ENCODE results near the gene NET1.

Gene NET1

DNA sequence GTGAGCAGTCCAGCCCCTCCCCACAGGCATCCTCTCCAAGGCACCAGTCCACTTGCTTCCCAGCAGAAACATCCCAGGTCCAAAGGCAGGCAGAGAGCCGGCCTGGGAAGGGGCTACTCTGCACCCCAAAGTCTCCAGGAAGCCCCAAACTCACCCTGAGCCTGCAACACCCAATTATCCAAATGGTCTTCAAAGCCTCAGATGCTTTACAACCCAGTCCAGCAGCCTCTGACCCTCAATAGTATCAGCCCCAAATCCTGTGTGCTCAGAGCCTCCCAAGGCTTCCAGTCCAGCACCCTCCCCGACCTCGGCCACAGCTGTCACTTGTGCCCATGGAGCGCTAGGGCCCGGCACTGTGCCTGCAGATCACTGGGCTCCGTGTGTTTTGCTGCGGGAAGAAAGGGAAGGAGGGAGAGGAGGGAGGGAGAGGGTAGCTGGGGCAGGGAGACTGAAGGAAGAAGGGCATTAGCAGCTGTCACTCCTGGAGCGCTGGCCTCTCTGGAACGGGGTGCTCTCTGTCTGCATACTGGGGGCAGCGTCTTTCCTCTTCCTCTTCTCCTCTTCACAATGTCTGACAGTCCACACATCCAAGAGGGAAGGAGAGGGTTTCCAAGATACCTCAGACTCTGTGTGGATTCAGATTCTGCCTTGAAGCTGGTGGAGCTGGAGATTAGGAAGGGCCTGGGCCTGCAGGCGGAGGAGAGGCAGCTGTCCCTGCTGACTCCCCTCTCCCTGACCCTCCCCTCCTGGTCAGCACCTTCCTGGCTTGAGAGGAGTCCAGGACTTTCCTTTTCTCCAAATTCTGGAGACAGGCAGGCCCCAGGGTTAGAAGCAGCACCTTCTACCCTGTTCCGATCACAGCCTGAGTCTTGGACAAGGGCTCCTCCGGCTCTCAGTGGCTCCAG, 73.8 kb downstream of the NET1 start:
- DNase-seq, result no peak

DNA sequence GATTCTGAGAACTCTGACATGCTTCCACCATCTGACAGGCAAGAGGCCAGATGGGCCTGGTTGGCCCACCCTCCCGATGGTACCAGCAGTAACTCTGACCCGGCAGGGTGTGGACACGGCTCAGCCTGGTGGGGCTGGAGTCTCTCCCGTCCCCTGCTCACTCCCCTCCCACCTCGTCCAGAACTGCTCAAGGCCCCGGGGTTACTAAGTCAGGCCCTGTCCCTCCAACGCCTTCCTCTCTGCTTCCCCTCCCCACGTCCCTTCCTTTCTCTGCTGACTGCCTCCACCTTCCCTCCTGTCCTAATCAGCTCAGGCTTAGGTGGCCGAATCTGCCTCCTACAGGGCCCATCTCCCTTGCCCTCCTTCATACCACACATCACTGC, 74.5 kb downstream of the NET1 start:
- DNase-seq, result no peak

DNA sequence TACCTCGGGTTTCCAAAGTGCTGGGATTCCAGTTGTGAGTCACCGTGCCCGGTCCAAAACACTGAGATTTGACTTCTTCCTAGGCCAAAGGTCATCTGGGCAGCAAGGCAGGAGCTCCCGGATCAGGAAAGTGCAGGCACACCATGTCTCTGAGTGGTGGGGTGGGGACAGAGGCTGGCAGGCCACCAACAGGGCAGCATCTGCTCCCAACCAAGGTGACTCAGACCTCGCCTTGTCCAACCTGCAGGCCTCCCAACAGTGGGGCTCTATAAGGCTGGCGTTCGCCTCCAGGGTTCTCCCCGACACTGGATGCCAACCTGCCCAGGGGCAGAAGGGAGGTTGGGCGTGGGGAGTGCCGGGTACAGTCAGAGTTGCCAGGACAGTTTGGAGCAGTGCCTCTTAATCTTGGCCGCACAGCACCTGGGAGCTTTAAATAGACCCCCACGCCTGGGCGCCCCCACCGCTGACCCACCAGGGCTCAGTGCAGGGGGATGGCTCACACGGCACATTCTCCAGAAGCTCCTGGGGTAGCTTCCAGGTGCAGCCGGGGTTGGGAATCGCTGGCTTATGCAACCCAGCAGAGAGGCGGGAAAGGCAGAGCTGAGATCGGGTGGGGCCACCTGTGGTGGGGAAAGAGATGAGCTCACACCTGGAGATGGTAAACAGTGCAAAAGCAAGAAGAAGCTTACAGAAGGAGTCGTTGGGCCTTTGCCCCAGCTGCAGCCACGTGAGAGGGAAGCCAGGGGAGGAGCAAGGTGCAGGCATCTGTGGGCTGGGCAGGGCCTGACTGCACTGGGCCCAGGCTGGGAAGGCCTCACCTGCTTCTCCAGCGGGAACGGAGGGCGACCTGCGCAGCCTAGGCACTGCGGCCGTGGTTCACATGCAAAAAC, 76.2 kb downstream of the NET1 start:
- no peak for DNase-seq

DNA sequence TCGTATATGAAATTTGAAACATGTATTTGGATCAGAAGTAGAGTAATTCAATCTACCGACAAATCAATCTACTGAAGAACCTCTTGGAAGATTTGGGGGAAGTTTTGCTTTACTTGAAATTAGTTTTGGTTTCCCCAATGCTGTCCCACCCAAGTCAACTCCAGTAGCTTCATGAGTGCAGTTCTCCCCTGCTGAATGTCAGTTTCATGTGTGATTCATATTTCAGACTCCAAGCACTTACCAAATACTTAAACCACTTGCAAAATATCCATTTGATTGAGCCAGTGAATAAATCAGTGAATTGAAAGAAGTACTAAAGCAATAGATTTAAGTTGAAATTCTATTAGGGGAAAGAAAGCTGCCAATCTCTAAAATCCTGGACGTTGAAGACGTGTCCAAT, 77.7 kb downstream of the NET1 start:
- DNase-seq, result no peak

DNA sequence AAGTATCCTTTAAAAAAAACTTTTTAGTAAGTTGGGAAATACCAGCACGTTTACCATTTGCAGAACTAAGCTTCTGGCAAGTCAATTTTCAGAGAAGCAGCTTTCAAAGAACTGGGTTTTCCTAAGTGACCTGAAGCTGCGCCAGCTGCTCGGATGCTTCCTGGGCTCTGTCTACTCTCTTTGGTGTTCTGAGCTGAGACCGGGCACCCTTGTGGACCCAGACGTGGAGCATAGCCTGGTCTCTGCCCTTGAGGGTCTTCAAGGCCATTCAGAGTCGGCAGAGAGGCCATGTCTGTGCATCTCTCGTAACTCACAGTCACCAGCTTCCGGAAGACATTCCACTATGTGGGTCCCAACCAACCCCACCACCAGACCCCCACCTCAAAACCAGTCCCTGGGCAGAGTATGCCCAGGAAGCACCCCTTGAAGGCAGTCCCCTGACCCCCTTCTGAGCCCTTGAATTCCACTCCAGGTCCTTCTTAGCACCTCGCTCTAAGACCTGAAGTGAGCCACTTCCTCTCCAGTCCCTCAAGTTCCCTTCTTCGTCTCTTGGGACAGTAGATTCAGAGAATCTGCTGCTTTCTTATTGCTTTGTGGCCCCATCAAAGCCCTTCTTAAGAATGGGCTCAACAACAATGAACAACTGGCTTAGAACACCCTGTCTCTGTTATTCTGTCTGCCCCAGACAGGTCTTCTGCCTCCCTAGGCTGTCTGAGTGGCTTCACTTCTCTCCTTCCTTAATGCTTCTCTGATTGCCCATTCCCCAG, 78.5 kb downstream of the NET1 start:
- no peak for DNase-seq

DNA sequence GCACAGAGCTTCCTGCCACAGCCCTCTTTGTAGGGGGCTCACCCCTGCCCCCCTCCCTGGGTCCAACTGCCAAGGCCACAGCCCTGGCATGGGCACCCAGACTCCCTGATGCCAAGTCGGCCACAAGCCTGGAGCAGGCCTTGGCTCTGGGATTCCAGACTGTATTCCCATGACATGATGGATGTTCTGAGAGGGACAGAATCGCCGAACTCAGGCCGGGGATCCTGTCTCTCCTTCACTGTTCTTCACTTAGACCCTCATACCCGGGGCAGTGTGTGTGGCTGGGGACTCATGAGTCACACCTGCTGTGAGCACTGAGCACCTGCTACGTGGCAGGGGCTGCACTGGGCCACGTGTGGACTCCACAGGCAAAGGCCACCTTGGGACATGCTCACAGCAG, 79.1 kb downstream of the NET1 start:
- no peak for DNase-seq

DNA sequence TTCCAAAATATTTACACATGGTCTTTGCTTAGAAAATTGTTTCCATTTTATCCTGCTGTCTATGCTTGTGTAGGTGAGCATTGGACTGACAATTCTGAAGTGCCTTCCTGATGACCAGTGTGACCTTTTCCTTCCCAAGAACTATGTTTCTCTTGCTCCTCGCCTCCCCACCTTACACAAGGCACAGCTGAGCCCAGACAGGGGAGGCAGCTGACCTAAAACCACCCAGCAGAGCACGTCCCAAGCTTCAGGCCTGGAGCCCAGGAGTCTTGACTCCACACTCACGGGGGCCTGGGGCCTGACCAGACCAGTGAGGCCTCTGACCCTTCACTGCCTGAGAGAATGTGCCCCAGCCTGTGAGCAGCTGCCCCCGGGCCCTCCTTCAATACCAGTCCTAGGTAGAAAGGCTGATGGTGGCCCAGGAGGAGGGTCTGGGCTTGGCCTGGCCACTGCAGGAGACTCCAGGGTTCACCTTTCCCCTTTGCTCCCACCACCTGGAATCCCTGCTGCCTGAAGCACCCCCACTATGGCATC, 80.0 kb downstream of the NET1 start:
- no peak for DNase-seq

DNA sequence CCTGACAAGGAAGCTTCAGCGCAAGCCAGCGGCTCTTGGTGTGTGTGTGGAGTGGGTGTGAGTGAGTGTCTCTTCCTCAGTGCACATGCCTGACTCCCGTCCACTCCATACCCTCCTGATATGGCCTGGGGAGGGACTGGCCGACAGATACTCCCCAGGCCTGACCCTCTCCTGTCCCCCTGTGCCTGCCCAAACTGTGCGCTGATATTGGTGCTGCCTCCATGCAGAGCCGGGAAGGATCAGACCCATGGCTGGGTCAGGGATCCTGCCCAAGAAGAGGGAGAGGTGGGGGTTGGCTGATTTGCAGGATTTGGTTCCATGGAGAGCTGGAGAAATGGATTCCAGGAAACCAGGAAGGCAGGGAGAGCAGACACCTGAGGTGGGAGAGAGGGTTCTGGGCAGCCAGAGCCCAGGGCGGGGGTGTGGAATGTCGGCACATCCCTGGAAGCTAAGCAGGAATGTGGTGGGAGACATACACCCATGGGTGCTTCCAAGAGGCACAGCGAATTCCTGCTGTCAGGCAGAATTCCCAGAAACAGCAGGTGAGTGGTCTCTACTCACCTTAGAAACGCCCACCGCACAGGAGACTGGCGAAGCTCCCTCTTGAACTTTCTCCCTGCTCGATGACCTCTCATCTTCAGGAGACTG, 80.7 kb downstream of the NET1 start:
- no peak for DNase-seq

DNA sequence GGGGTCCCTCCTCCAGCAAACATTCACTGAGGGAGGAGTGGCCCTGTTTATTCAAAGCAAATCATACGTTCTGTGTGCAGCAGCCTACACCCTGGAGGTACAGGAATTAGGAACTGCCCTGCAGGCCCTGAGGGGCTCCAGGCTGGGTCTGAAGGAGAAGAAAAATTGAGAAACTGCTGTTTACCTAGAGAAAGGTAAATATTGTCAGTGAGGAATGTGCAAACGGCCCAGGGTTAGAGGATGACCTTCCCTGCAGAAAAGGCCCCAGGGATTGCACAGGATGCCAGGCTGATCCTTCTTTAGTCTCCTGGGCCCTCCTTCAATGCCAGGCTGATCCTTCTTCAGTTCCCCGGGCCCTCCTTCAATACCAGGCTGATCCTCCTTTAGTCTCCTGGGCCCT, 81.3 kb downstream of the NET1 start:
- no peak for DNase-seq

DNA sequence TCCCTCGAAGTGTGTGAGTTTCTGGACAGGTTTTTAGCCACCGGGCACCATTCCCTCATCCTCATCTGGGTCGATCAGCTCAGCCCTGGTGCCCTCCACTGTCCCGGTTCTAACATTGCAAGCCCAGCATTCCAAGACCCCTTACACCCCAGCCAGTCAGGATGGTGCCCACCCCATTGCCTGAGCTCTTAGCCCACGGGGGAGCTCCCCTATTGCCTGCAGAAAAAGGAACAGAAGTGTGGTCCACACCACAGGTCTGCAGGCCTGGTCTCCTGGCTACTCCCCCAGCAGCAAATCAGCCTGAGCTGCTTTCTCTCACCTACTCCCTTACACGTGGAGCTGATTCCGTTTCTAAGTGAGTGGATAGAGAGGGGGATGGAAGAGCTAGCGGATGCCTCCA, 82.3 kb downstream of the NET1 start:
- no peak for DNase-seq

DNA sequence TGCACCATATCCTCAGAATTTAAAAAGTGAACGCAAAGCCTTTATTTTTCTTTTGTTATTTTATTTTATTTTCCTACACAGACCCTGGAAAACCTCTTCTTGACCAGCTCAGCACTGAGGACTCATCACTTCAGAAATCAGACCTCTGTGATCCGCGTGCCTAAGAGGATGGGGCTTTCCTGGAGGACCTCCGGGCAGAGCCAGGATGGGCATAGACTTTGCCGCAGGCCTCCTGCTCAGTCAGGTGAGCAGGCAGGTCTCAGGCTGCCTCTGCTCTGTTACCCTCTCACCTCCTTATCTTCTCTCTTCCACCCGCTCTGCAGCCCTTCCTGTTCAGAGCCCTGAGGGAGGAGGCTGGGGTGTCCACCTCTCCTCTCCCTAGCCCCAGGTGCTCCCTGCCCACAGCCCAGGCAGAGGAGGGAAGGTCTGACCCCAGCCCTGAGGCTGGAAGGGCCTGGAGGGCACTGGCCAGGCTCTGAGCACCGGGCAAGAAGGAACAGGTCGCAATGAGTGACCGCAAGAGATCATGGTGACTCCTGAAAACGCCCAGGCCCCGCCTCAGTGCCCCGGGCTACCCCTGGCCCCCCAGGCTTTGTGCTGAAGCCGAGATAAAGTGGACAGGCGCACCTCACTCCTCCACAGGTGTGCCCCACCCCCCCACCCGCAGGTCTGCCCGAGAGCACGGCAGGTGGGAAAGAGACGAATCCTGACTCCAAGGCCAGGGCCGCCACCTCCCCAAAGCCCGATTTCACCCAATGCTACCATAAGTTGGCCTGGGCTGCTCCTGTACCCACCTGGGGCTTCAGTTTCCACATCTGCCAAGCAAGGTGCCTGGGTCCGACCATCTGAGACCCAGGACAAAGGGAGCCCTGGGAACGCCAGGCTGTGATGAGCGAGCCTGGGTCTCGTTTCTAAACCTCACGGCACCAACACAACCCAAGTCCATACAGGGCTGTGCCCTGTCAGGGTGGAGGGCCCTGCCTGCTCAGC, 84.2 kb downstream of the NET1 start:
- DNase-seq, result no peak

DNA sequence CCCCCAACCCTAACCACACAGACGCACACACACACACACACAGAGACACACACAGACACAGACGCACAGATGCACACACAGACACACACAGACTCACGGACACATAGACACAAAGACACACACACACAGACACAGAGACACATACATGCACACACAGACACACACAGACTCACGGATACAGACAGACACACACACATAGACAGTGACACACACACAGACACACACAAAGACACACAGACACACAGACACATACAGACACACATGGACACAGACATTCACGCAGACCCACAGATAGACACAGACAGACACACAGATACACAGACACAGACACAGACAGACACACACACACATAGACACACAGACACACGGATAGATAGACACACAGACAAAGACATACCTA, 84.9 kb downstream of the NET1 start:
- no peak for DNase-seq

DNA sequence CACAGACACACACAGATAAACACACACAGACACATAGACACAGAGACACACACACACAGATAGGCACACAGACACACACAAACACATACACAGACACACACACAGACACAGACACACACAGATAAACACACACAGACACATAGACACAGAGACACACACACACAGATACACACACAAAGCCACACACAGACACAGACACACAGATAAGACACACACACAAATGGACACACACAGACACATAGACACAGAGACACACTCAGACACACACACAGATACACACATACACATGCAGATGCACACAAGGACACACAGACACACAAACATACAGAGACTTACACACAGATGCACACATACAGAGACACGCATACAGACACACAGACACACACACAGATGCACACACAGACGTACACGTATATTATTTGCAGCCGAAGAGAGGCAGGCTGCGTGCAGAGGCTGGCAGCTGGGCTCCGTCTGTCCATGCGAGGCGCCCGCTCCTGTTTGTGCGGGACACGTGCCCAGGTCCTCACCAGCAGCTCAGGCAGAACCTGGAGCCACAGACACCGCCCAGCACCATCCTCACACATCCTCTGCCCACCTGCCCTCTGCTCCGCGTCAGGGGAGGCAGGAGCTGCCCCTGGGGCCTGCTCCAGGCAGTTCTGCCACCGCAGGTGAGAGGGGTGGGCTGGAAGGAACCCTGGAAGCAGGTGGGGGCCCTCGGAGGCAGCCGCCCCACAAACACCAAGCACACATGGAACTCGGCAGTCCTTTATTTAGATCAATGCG, 85.8 kb downstream of the NET1 start:
- no peak for DNase-seq

DNA sequence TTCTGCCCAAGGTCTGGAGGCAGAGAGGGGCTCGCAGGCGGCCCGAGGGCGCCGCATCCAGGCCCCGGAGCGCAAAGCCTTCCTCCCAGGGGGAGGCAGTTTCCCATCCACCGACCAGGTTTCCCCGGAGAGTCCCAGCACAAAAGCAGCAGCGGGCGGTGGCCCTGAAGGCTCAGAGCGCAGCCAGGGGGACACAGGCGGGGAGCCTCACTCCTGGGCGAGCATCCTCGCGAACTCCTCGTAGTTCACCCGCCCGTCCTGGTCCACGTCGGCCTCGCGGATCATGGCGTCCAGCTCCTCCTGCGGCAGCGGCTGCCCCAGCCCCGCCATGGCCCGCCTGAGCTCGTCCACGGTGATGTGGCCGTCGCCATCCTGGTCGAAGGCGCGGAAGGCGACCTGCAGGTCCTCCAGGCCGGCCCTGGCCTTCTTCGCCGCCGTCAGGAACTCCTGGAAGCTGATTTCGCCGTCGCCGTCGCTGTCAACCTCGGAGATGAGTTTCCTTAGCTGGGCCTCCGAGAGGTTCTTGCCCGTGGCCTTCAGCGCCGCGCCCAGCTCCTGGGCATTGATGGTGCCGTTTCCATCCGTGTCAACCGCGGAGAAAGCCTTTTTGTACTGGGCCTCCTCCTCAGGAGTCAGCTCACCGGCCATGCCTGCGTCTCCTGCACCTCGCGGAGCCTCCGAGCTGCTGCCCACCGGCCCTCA, 86.6 kb downstream of the NET1 start:
- no peak for DNase-seq

DNA sequence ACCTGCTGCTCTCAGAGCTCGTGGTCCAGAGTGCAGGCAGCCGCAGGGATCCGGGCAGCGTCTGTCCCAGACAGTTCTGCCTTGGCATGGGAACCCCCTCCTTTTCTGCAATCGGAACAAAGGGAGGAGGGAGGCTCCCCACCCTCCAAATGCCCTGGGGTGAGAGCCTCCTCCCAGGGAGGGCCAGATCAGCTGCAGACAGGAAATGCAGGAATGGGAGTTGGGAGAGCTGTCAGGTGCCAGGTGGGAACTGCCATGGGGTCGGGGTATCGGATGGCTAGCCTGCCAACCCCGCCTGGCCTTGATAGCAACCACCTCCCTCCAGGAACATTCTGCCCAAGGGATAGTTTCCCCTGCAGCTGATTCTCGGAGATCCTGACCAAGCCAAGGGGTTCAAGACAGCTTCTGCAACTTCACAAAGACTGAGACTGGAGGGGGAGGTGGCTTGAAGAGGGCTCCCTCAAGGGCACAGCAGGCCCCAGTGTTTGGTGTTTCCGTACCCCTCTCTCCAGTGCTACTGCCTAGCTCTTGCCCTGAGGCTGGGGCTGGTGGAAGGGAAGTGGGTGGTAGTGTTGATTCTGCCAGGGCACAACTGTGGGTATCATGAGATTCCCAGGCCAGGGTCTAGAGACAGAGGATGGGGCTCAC, 87.3 kb downstream of the NET1 start, which contains the start of gene CALML5:
Gene CALML5 (minus strand): TSS at position 78 of the 648 bp plus-strand sequence. CDS start 132 bp downstream, outside the sequence.
- no peak for DNase-seq

DNA sequence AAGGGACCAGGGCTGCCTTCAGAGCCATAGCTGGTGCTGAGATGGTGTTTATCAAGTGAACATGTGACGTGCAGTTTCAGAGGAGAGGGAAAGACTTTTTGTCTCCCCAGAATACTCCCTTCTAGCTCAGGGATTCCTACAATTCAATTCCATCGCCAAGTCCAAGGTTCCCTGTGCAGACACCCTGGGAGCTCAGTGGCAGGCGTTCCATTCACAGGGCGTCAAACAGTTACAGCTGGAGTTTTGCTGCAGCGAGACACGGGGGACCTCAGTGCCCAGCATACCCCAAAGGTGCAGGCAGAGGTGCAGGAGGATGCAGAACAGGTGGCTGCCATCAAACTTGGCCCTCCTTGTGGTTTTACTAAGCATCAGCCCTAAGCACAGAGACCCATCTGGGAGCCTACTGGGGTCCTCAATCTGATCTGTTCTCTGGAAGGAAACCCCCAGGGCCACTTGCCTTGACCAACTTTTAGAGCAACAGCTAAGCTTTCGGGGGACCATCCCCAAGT, 87.9 kb downstream of the NET1 start:
- DNase-seq, result no peak

DNA sequence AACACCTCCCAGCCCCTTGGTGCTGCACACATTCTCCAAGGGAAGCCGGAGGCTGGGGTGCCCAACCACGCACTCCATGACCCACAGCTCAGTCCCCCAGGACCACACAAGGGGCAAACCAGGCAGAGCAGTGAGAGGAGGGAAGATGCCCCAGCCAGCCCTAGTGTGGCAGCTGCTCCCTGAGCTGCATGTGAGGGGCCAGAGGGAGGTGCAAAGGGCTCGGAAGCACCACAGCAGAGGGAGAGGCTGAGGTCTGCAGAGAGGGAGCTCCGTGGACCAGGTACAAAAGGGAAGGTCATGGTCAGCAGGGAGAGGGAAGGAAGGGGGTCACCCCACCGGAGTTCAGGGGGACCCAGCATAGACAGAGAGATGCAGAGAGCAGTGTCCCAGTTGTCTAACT, 88.6 kb downstream of the NET1 start:
- no peak for DNase-seq

DNA sequence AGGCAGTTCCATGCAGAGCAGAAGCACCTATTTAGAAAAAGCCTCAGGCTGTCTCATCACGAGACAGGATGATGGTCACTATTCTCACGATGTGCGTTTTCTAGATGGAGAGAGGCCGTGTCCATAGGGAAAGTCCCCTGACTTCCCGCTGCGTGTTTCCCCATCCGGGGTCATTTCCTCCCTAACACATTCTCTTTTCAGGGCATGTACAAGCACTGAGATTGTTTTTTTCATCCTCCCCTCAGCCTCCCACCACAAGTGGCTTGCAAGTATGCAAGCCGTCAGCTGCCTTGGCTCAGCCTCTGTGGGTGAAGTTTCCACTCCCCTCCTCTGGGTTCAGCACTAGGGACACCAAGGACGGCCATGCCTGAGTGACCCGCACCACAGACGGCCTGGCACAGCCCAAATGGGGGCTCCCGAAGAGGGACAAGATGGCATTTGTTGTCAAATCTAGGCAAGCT, 89.7 kb downstream of the NET1 start:
- no peak for DNase-seq

Data from stimulated activated CD4-positive, alpha-beta T cell treated with anti-CD3 and anti-CD28 coated beads, Interleukin-4, amount 100 ng/mL, for 4 hours (primary cell).